ENCODE results near the gene LMF1.

LMF1 gene

GRCh38 chr16:912684-913613 is 57.8 kb downstream of the LMF1 start:
- no peak for DNase-seq (ENCODE audit: low read depth in 3 of 3)

GRCh38 chr16:912322-912683 is 58.5 kb downstream of the LMF1 start:
- DNase-seq (ENCODE audit: low read depth in 3 of 3) = no peak

- DNase-seq (ENCODE audit: low read depth in 3 of 3) = no peak
Observed at GRCh38 chr16:911604-912321, 59.0 kb downstream of the LMF1 start.

- no peak for DNase-seq (ENCODE audit: low read depth in 3 of 3)
Observed at GRCh38 chr16:911101-911500, 59.7 kb downstream of the LMF1 start.

- no peak for DNase-seq (ENCODE audit: low read depth in 3 of 3)
Observed at GRCh38 chr16:910181-910580, 60.6 kb downstream of the LMF1 start.

GRCh38 chr16:909281-910000 is 61.3 kb downstream of the LMF1 start:
- DNase-seq (ENCODE audit: low read depth in 3 of 3) = no peak

GRCh38 chr16:908526-909155 is 62.1 kb downstream of the LMF1 start:
- no peak for DNase-seq (ENCODE audit: low read depth in 3 of 3)

GRCh38 chr16:907842-908241 is 62.9 kb downstream of the LMF1 start:
- no peak for DNase-seq (ENCODE audit: low read depth in 3 of 3)

- DNase-seq (ENCODE audit: low read depth in 3 of 3) = no peak
Observed at GRCh38 chr16:907361-907760, 63.4 kb downstream of the LMF1 start.

- DNase-seq (ENCODE audit: low read depth in 3 of 3) = no peak
Observed at GRCh38 chr16:906296-906695, 64.5 kb downstream of the LMF1 start.

- DNase-seq (ENCODE audit: low read depth in 3 of 3) = no peak
Observed at GRCh38 chr16:901715-902601, 68.8 kb downstream of the LMF1 start.

GRCh38 chr16:901149-901548 is 69.6 kb downstream of the LMF1 start:
- DNase-seq (ENCODE audit: low read depth in 3 of 3) = no peak

- DNase-seq (ENCODE audit: low read depth in 3 of 3) = no peak
Observed at GRCh38 chr16:900211-900610, 70.6 kb downstream of the LMF1 start.

GRCh38 chr16:899683-900060 is 71.1 kb downstream of the LMF1 start:
- no peak for DNase-seq (ENCODE audit: low read depth in 3 of 3)

GRCh38 chr16:898761-899682 is 71.8 kb downstream of the LMF1 start:
- DNase-seq (ENCODE audit: low read depth in 3 of 3) = no peak

- DNase-seq (ENCODE audit: low read depth in 3 of 3) = no peak
Observed at GRCh38 chr16:898216-898615, 72.6 kb downstream of the LMF1 start.

GRCh38 chr16:897701-898100 is 73.1 kb downstream of the LMF1 start:
- no peak for DNase-seq (ENCODE audit: low read depth in 3 of 3)

GRCh38 chr16:897200-897543 is 73.6 kb downstream of the LMF1 start:
- DNase-seq (ENCODE audit: low read depth in 3 of 3) = no peak

- no peak for DNase-seq (ENCODE audit: low read depth in 3 of 3)
Observed at GRCh38 chr16:896261-897199, 74.3 kb downstream of the LMF1 start.
